IPS DF 6.9 (cell line): ENCODE measurements around the gene FRMD4A.

Experiments
- DNase-seq: peaks from one replicate; pipeline ENCODE4 v3.0.0-alpha.2; 2013; ENCODE audit warnings: low read depth, low spot score
- H3K27ac ChIP-seq: one replicate; pipeline ENCODE4 v1.5.1; 2013; ENCODE audit warnings: low read length, control low read depth
- H3K27me3 ChIP-seq: 2 replicates; pipeline ENCODE4 v1.6.1; 2013; ENCODE audit warnings: mild to moderate bottlenecking, low read length; ENCODE audit not compliant: control insufficient read depth, insufficient read depth
- H3K36me3 ChIP-seq: 2 replicates; pipeline ENCODE4 v1.6.1; 2013; ENCODE audit warnings: low read length; ENCODE audit not compliant: control insufficient read depth, insufficient read depth
- H3K4me1 ChIP-seq: 2 replicates; pipeline ENCODE4 v1.6.1; 2013; ENCODE audit warnings: low read length; ENCODE audit not compliant: control insufficient read depth, insufficient read depth
- H3K4me3 ChIP-seq: 2 replicates; pipeline ENCODE4 v1.5.1; 2013; ENCODE audit warnings: mild to moderate bottlenecking, low read length
- H3K9me3 ChIP-seq: 2 replicates; pipeline ENCODE4 v1.6.1; 2013; ENCODE audit warnings: low read length, inconsistent platforms; ENCODE audit not compliant: control insufficient read depth, insufficient read depth
- WGBS: extraction: QIAGEN DNeasy Blood & Tissue Kit; methylation state at CpG from one replicate; pipeline ENCODE4 v1.1.7; 2013; ENCODE audit warnings: mixed read lengths, missing lambda C conversion rate; ENCODE audit not compliant: insufficient read length, insufficient coverage; 5-methylcytosine and 5-hydroxymethylcytosine counted together

FRMD4A gene

DNA sequence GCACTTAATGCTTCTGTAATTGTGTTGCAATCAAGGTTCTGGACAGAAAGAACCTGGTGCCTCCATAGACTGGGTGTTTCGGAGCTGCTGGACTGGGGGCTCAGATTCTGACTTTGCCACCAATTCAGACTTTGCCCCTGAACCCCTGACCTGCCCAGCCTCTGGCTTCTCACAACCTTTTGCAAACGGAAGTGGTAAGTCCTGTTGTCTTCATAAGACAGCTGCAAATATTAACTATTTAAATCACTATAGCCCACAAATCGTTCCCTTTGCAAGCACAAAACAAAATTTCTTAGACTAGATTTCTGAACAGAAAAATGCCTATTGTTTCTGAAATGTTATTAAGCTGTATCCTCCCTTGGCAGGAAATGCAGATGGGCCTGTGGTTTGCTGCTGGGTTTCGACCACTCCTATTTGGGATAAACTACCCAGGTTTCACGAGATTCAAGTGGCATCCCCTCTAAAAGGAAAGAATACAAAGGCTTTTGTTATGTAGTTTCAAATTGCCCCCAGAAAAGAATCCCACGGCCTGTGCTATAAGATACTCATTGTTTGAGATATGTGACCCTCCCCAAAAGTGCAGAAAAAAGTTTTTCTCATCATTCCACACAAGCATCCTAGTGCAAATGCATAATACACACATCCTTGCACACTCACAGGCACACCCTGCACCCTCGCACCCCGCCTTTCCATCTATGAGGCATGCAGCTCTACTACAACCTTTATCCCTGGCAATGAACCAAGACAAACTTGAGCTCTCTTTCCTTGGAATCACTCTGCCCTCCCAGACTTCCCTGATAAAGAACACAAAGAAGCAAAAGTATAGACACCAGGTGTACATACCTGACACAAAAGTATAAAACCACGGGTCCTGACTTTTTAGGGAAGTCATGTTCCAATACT is 534.8 kb downstream of the FRMD4A start:
- Histone ChIP-seq H3K27ac (no peak overlapping the region), H3K27me3 (no peaks in the 10 kb centered on the region), H3K4me1 (peaks cover 1% of the 10 kb centered on the region; the same call in 1 of the 2 replicates), H3K9me3 (no peaks in the 10 kb centered on the region), H3K36me3 (peaks cover 5% of the 10 kb centered on the region), H3K4me3 (no peak overlapping the region)
- DNase-seq: no peak
- WGBS: no CpG with 5 or more reads among the region's 9 CpGs

DNA sequence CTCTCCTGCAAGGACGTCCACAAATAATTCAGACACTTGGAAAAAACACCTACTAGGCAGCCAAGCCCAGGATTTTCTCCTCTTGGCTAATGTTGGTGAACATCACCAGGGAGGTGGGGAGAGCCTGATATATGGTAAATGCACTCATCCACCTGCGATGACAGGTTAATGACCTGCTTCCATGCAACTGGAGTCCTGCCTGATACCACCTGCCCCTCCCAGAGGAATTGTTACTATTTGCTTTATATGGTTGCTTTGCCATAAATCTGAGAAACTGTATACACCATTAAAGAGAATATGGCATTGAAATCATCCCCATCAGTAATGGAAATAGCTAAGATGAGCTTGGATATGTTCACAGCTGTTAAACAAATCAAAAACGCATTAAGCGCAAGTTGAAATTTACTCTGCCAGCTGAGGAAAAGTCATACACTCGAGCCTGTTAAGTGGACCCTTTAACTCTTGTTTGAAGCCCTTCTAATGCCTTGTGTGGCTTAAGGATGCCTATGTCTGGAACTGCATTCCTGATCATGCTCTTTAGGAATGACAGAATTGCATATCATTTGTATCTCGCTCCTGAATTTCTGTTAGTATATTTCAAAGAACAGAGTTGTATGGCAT is 535.6 kb downstream of the FRMD4A start:
- H3K27ac ChIP-seq: no peak overlapping the region
- H3K9me3 ChIP-seq: no peaks in the 10 kb centered on the region
- H3K36me3 ChIP-seq: peaks cover 5% of the 10 kb centered on the region
- WGBS: no CpG with 5 or more reads among the region's 6 CpGs
- no peak overlapping the region for H3K4me3 ChIP-seq
- H3K4me1 ChIP-seq: peaks cover 1% of the 10 kb centered on the region; the same call in 1 of the 2 replicates
- DNase-seq: no peak
- H3K27me3 ChIP-seq: no peaks in the 10 kb centered on the region

GRCh38 chr10:13792006-13792405 is 538.7 kb downstream of the FRMD4A start:
- Histone ChIP-seq H3K27ac (no peak overlapping the region), H3K36me3 (peaks cover 5% of the 10 kb centered on the region), H3K27me3 (no peaks in the 10 kb centered on the region), H3K4me3 (no peak overlapping the region), H3K4me1 (peaks cover 3% of the 10 kb centered on the region; the same call in 1 of the 2 replicates), H3K9me3 (no peaks in the 10 kb centered on the region)
- no peak for DNase-seq
- no CpG with 5 or more reads among the region's 5 CpGs for WGBS

- H3K9me3 ChIP-seq: no peaks in the 10 kb centered on the region
- H3K4me3 ChIP-seq: no peak overlapping the region
- no peak for DNase-seq
- WGBS: no CpG with 5 or more reads among the region's 4 CpGs
- peaks cover 5% of the 10 kb centered on the region for H3K36me3 ChIP-seq
- H3K27me3 ChIP-seq: no peaks in the 10 kb centered on the region
- H3K4me1 ChIP-seq: peaks cover 3% of the 10 kb centered on the region; the same call in 1 of the 2 replicates
- no peak overlapping the region for H3K27ac ChIP-seq
Measured at GRCh38 chr10:13791483-13791882, 539.2 kb downstream of the FRMD4A start.

- WGBS: no CpG with 5 or more reads among the region's 9 CpGs
- Histone ChIP-seq H3K9me3 (no peaks in the 10 kb centered on the region), H3K36me3 (peaks cover 5% of the 10 kb centered on the region), H3K27me3 (no peaks in the 10 kb centered on the region), H3K4me1 (0 out of 2 replicates have a peak, but pooled peaks cover 2% of the 10 kb centered on the region), H3K4me3 (no peak overlapping the region), H3K27ac (no peak overlapping the region)
- no peak for DNase-seq
Measured at GRCh38 chr10:13790196-13790595, 540.5 kb downstream of the FRMD4A start.

DNA sequence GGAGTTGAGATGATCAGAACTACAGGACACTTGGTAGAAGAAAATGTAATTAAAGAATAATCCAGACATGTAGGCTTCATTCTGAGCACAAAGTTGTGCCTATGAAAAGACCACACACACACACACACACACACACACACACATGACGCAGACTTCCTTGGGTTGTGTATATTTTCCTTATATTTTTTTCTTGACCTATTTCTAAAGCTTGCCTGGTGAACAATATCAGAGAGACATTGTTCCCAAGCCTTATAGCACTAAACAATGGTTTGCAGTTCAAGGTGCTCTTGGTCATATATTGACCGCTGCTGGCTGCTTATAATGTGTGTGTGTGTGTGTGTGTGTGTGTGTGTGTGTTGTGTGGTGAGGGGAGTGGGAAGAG is 541.3 kb downstream of the FRMD4A start:
- no CpG with 5 or more reads among the region's 2 CpGs for WGBS
- DNase-seq: no peak
- no peak overlapping the region for H3K4me3 ChIP-seq
- no peak overlapping the region for H3K27ac ChIP-seq
- no peaks in the 10 kb centered on the region for H3K27me3 ChIP-seq
- peaks cover 5% of the 10 kb centered on the region for H3K36me3 ChIP-seq
- H3K4me1 ChIP-seq: 0 out of 2 replicates have a peak, but pooled peaks cover 2% of the 10 kb centered on the region
- no peaks in the 10 kb centered on the region for H3K9me3 ChIP-seq

DNA sequence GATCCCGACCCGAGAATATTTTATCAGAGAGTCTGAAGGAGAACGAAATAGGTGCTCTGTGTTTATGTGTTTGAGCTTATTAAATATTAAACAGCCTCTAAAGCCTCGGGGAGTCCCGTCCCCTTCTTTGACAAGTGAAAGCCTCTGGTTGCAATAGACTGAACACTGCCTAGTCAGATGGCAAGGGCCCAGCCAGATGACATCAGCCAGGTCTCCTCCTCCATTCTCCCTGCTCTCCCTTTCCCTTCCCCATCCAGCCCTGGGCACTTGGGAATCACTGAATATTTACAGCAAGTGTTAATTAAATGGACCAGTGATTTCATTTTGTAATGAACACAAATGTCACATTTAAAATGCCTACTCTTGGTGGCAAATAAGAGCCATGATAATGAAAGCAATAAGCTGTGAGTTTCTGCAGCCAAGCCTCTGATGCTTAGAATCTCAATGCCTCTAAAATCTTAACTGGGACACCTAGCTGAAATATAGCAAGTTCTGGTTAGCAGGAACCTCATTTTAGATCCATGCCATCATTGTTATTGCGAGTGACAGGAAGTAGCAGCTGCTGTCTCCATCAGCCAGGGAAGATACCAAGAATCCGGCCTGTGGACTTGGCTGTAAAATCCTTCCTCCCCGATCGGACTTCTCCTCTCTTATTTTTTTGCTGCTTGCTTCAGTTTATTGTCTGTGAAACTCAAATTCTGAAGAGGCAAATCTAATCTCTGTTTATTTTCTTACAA is 541.8 kb downstream of the FRMD4A start:
- Histone ChIP-seq H3K27ac (no peak overlapping the region), H3K27me3 (no peaks in the 10 kb centered on the region), H3K9me3 (no peaks in the 10 kb centered on the region), H3K4me1 (0 out of 2 replicates have a peak, but pooled peaks cover 2% of the 10 kb centered on the region), H3K4me3 (no peak overlapping the region), H3K36me3 (peaks cover 5% of the 10 kb centered on the region)
- DNase-seq: no peak
- WGBS: no CpG with 5 or more reads among the region's 9 CpGs

- Histone ChIP-seq H3K27me3 (no peaks in the 10 kb centered on the region), H3K36me3 (peaks cover 5% of the 10 kb centered on the region), H3K4me1 (0 out of 2 replicates have a peak, but pooled peaks cover 2% of the 10 kb centered on the region), H3K4me3 (no peak overlapping the region), H3K9me3 (no peaks in the 10 kb centered on the region), H3K27ac (no peak overlapping the region)
- no peak for DNase-seq
- no CpG with 5 or more reads among the region's 5 CpGs for WGBS
Measured at GRCh38 chr10:13788320-13788600, 542.5 kb downstream of the FRMD4A start.

DNA sequence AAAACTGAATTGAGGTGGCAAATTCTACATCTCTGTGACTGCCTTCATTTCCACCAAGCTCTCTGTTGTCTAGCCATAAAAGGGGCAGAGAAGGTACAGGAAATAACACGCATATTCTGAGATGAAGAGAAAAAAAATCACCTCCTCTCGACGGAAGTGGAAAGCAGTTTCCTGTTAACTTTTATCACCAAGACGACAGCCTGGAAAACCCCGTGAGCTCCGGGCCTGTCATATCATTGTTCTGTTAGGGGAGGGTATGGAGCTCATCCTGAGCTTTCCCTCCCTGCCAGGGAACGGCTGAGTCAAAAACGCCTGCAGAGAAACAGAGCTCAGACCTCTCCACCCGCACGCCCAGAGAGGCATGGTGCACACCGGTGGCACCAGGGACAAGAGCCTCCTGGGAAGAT is 543.7 kb downstream of the FRMD4A start:
- H3K27ac ChIP-seq: no peak overlapping the region
- 0 out of 2 replicates have a peak, but pooled peaks cover 2% of the 10 kb centered on the region for H3K4me1 ChIP-seq
- no peaks in the 10 kb centered on the region for H3K27me3 ChIP-seq
- WGBS: no CpG with 5 or more reads among the region's 11 CpGs
- no peak overlapping the region for H3K4me3 ChIP-seq
- DNase-seq: no peak
- H3K9me3 ChIP-seq: no peaks in the 10 kb centered on the region
- peaks cover 5% of the 10 kb centered on the region for H3K36me3 ChIP-seq

DNA sequence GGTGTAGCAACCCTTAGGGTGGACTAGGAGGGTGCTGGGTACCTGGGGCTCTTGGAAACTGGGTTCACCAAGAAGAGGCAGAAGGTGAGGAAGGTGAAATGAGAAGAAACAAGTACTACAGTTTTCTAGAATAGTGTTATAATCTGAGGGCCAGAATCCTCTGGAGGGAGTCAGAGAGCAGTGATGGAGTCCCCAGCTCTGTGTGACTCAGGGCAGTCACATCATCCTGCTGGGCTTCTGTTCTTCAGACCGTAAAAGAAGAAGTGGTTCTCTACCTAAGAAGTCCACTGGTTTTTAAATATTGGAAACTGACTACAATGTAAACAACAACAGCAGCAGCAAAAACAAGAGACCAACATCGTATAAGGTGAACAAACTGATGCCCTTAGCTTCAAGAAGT is 546.7 kb downstream of the FRMD4A start:
- Histone ChIP-seq H3K36me3 (no peaks in the 10 kb centered on the region), H3K4me3 (no peak overlapping the region), H3K4me1 (0 out of 2 replicates have a peak, but pooled peaks cover 2% of the 10 kb centered on the region), H3K9me3 (no peaks in the 10 kb centered on the region), H3K27me3 (no peaks in the 10 kb centered on the region), H3K27ac (no peak overlapping the region)
- DNase-seq: no peak
- WGBS: no CpG with 5 or more reads among the region's 2 CpGs
